H1 (cell line): ENCODE measurements around the gene KCTD17. TPM values are rescaled to one million over a fixed set of nuclear protein-coding genes. Genes with fewer than 3 reads are reported as not detected.

ENCODE experiments used
- CTCF ChIA-PET: fragments of 300-600 bp; sonication (Branson Sonifier 250); formaldehyde crosslinking; loops from one replicate; lab custom pipeline; 2021; ENCODE audit not compliant: partially characterized antibody; lab: Charles Lee
- POLR2A ChIA-PET: fragments of 300-600 bp; sonication (Branson Sonifier 250); formaldehyde crosslinking; loops from one replicate; lab custom pipeline; 2021; ENCODE audit warnings: inconsistent platforms; ENCODE audit not compliant: partially characterized antibody; lab: Charles Lee
- DNase-seq, 2 experiments: peaks; one replicate each; pipeline versions ENCODE4 v3.0.0 to v3.0.0-alpha.2; 2010 to 2022; ENCODE audit warnings: low spot score in 2 of 2, low read depth in 1 of 2, mixed read lengths in 1 of 2
- FAIRE-seq: peaks from 2 replicates; lab custom pipeline; 2011; peaks lifted over from hg19 to GRCh38; lab: Jason Lieb, UNC
- H2AFZ ChIP-seq: 2 replicates; pipeline ENCODE4 v1.8.1; 2012; ENCODE audit warnings: low read length, inconsistent platforms
- H2AK5ac ChIP-seq: 2 replicates; pipeline ENCODE4 v1.6.1; 2013; ENCODE audit warnings: low read depth, low read length
- H2BK120ac ChIP-seq: replicated peaks from 2 replicates; pipeline ENCODE3; 2013; ENCODE audit warnings: low read depth, low read length, inconsistent platforms
- H2BK12ac ChIP-seq: 2 replicates; pipeline ENCODE4 v1.6.1; 2013; ENCODE audit warnings: low read depth, low read length
- H2BK15ac ChIP-seq: 2 replicates; pipeline ENCODE4 v1.6.1; 2013; ENCODE audit warnings: low read length
- H2BK20ac ChIP-seq: 2 replicates; pipeline ENCODE4 v1.6.1; 2013; ENCODE audit warnings: low read length
- H2BK5ac ChIP-seq: 2 replicates; pipeline ENCODE4 v1.6.1; 2013; ENCODE audit warnings: low read depth, low read length
- H3K14ac ChIP-seq: 2 replicates; pipeline ENCODE4 v1.6.1; 2013; ENCODE audit warnings: inconsistent platforms; ENCODE audit not compliant: insufficient read length
- H3K18ac ChIP-seq: 2 replicates; pipeline ENCODE4 v1.6.1; 2013; ENCODE audit warnings: low read length; ENCODE audit errors: extremely low read depth
- H3K23ac ChIP-seq: 2 replicates; pipeline ENCODE4 v1.6.1; 2013; ENCODE audit warnings: inconsistent platforms; ENCODE audit not compliant: insufficient read length
- H3K23me2 ChIP-seq: 2 replicates; pipeline ENCODE4 v1.6.1; 2013; ENCODE audit warnings: low read depth, low read length
- H3K27ac ChIP-seq: 2 replicates; pipeline ENCODE4 v1.6.1; 2011; ENCODE audit warnings: low read depth, low read length, inconsistent platforms
- H3K27me3 ChIP-seq, 4 experiments: replicated peaks in 1 of 4; 1 replicate in 1 of 4; 2 replicates in 3 of 4; pipeline versions ENCODE4 v1.6.1 to v1.8.1; 2011 to 2013; ENCODE audit warnings: low read length in 3 of 4, mild to moderate bottlenecking in 3 of 4, inconsistent platforms in 2 of 4, mixed read lengths in 2 of 4, moderate library complexity in 1 of 4; ENCODE audit not compliant: control insufficient read depth in 3 of 4, insufficient read depth in 3 of 4; ENCODE audit errors: extremely low read depth in 1 of 4
- H3K36me3 ChIP-seq, 4 experiments: 2 replicates each; pipeline versions ENCODE4 v1.6.1 to v1.8.1; 2011 to 2013; ENCODE audit warnings: mild to moderate bottlenecking in 4 of 4, low read length in 3 of 4, moderate library complexity in 2 of 4, control low read depth in 1 of 4, inconsistent platforms in 1 of 4; ENCODE audit not compliant: insufficient read depth in 4 of 4, control insufficient read depth in 2 of 4
- H3K4ac ChIP-seq: replicated peaks from 2 replicates; pipeline ENCODE3; 2013; ENCODE audit warnings: low read length, low read depth, mixed read lengths, inconsistent platforms; ENCODE audit not compliant: insufficient read length
- H3K4me1 ChIP-seq, 4 experiments: replicated peaks in 1 of 4; 1 replicate in 1 of 4; 2 replicates in 3 of 4; pipeline versions ENCODE4 v1.6.1 to v1.8.1; 2011 to 2013; ENCODE audit warnings: low read length in 3 of 4, inconsistent platforms in 2 of 4, mixed read lengths in 1 of 4; ENCODE audit not compliant: insufficient read depth in 4 of 4, control insufficient read depth in 3 of 4
- H3K4me2 ChIP-seq, 2 experiments: 2 replicates each; pipeline versions ENCODE4 v1.6.1 to v1.8.1; 2011 to 2013; ENCODE audit warnings: low read depth in 2 of 2, low read length in 2 of 2, control low read depth in 1 of 2, inconsistent platforms in 1 of 2, mild to moderate bottlenecking in 1 of 2; ENCODE audit not compliant: insufficient read depth in 1 of 2
- H3K4me3 ChIP-seq, 4 experiments: fragments of 200-600, 300-600 bp in 1 of 4; sonication (generic), shearing (Covaris generic), sonication (Bioruptor Twin) in 1 of 4; 2 replicates each; pipeline versions ENCODE4 v1.5.1 to v1.8.1; 2011 to 2016; ENCODE audit warnings: low read length in 4 of 4, low read depth in 3 of 4, control low read depth in 2 of 4, inconsistent platforms in 2 of 4, mild to moderate bottlenecking in 2 of 4, mixed read lengths in 1 of 4, moderate library complexity in 1 of 4; ENCODE audit not compliant: insufficient read depth in 2 of 4; ENCODE audit errors: extremely low read depth in 1 of 4
- H3K56ac ChIP-seq: replicated peaks from 2 replicates; pipeline ENCODE3; 2013; ENCODE audit warnings: low read depth, mild to moderate bottlenecking, mixed read lengths, low read length, inconsistent platforms; ENCODE audit not compliant: insufficient read length
- H3K79me1 ChIP-seq: 2 replicates; pipeline ENCODE4 v1.6.1; 2013; ENCODE audit warnings: low read depth, low read length, control low read depth
- H3K79me2 ChIP-seq, 2 experiments: 2 replicates each; pipeline versions ENCODE4 v1.6.1 to v1.8.1; 2012 to 2013; ENCODE audit warnings: low read length in 2 of 2, mild to moderate bottlenecking in 2 of 2, inconsistent platforms in 1 of 2; ENCODE audit not compliant: insufficient read depth in 2 of 2, control insufficient read depth in 1 of 2
- H3K9ac ChIP-seq, 4 experiments: replicated peaks in 1 of 4; 1 replicate in 1 of 4; 2 replicates in 3 of 4; pipeline versions ENCODE4 v1.6.1 to v1.8.1; 2011 to 2013; ENCODE audit warnings: low read depth in 3 of 4, low read length in 3 of 4, control low read depth in 2 of 4, mild to moderate bottlenecking in 2 of 4, moderate library complexity in 2 of 4, inconsistent platforms in 1 of 4; ENCODE audit errors: extremely low read depth in 1 of 4
- H3K9me3 ChIP-seq, 2 experiments: 2 replicates each; pipeline versions ENCODE4 v1.6.1 to v1.8.1; 2012 to 2013; ENCODE audit warnings: mild to moderate bottlenecking in 2 of 2, moderate library complexity in 2 of 2, control low read depth in 1 of 2, inconsistent platforms in 1 of 2, low read depth in 1 of 2, low read length in 1 of 2, mixed read lengths in 1 of 2; ENCODE audit not compliant: insufficient read depth in 2 of 2
- H4K20me1 ChIP-seq, 2 experiments: replicated peaks in 1 of 2; 2 replicates each; pipeline versions ENCODE3 to v1.8.1; 2011 to 2013; ENCODE audit warnings: inconsistent platforms in 2 of 2, low read length in 2 of 2, mild to moderate bottlenecking in 1 of 2; ENCODE audit not compliant: insufficient read depth in 2 of 2, control insufficient read depth in 1 of 2
- H4K5ac ChIP-seq: 2 replicates; pipeline ENCODE4 v1.6.1; 2013; ENCODE audit warnings: low read length, low read depth, mixed read lengths, inconsistent platforms; ENCODE audit not compliant: insufficient read length
- H4K8ac ChIP-seq: 2 replicates; pipeline ENCODE4 v1.8.0; 2013; ENCODE audit warnings: mild to moderate bottlenecking, moderate library complexity, low read length, inconsistent platforms; ENCODE audit not compliant: insufficient read depth; ENCODE audit errors: extremely low read depth
- H4K91ac ChIP-seq: replicated peaks from 2 replicates; pipeline ENCODE3; 2013; ENCODE audit warnings: low read length, mixed read lengths, inconsistent platforms; ENCODE audit not compliant: insufficient read length
- ASH2L ChIP-seq: fragments of 200-600, 300-600 bp; sonication (generic); IDR thresholded peaks from one replicate; pipeline ENCODE4 v1.7.1; 2017; ENCODE audit warnings: low read length
- BRCA1 ChIP-seq: IDR thresholded peaks from 2 replicates; pipeline ENCODE4 v1.6.1; 2012; ENCODE audit warnings: low read depth, low read length, improper control_type of control experiment
- CBX8 ChIP-seq: fragments of 300-800, 300-1000 bp; sonication (generic); IDR thresholded peaks from 2 replicates; pipeline ENCODE4 v1.7.1; 2016; ENCODE audit warnings: low read depth, low read length, borderline replicate concordance
- EZH2 ChIP-seq: fragments of 200-600 bp; sonication (generic); IDR thresholded peaks from 2 replicates; pipeline ENCODE4 v1.7.1; 2012; ENCODE audit warnings: low read depth, mild to moderate bottlenecking, moderate library complexity, low read length, inconsistent platforms; ENCODE audit not compliant: severe bottlenecking
- HDAC6 ChIP-seq: IDR thresholded peaks from one replicate; pipeline ENCODE4 v1.7.1; 2012; ENCODE audit warnings: low read depth, mild to moderate bottlenecking, inconsistent platforms, low read length, moderate library complexity
- KDM4A ChIP-seq: IDR thresholded peaks from one replicate; pipeline ENCODE4 v1.7.1; 2012; ENCODE audit warnings: low read depth, mild to moderate bottlenecking, moderate library complexity, low read length, inconsistent platforms; ENCODE audit not compliant: severe bottlenecking
- NRF1 ChIP-seq: IDR thresholded peaks from 2 replicates; pipeline ENCODE4 v1.6.1; 2011; ENCODE audit warnings: mild to moderate bottlenecking, low read depth, low read length, improper control_type of control experiment
- RAD21 ChIP-seq, 2 experiments: IDR thresholded peaks in 1 of 2; conservative IDR thresholded peaks in 1 of 2; 2 replicates each; pipeline ENCODE4 v1.6.1; 2011; ENCODE audit warnings: low read depth in 2 of 2, low read length in 2 of 2, improper control_type of control experiment in 1 of 2, inconsistent platforms in 1 of 2, mild to moderate bottlenecking in 1 of 2, moderate library complexity in 1 of 2
- RNF2 ChIP-seq: fragments of 200-900, 300-1000 bp; sonication (generic); IDR thresholded peaks from 2 replicates; pipeline ENCODE4 v1.7.1; 2016; ENCODE audit warnings: borderline replicate concordance, low read depth, mild to moderate bottlenecking, antibody characterized with exemption, low read length; ENCODE audit not compliant: poor library complexity, severe bottlenecking; ENCODE audit errors: missing control alignments
- SRF ChIP-seq: IDR thresholded peaks from 2 replicates; pipeline ENCODE4 v1.6.1; 2011; ENCODE audit warnings: mild to moderate bottlenecking, low read depth, low read length, moderate library complexity
- SUZ12 ChIP-seq: fragments of 200-600 bp; sonication (generic); IDR thresholded peaks from 2 replicates; pipeline ENCODE4 v1.6.1; 2012; ENCODE audit warnings: mild to moderate bottlenecking, inconsistent platforms, low read length, moderate library complexity, mixed read lengths
- TBP ChIP-seq: IDR thresholded peaks from 2 replicates; pipeline ENCODE4 v1.6.1; 2011; ENCODE audit warnings: low read depth, low read length, improper control_type of control experiment
- TCF12 ChIP-seq: IDR thresholded peaks from 2 replicates; pipeline ENCODE4 v1.6.1; 2011; ENCODE audit warnings: low read depth, mild to moderate bottlenecking, low read length
- YY1 ChIP-seq: IDR thresholded peaks from 2 replicates; pipeline ENCODE4 v1.6.1; 2011; ENCODE audit warnings: low read depth, mild to moderate bottlenecking, low read length
- WGBS, 2 experiments: shearing (Covaris generic) in 1 of 2; methylation state at CpG; one replicate each; pipeline versions ENCODE4 v1.1.6 to v1.1.7; 2013 to 2015; ENCODE audit warnings: low lambda C conversion rate in 2 of 2, mixed read lengths in 2 of 2, inconsistent platforms in 1 of 2, low coverage in 1 of 2, missing lambda C conversion rate in 1 of 2; ENCODE audit not compliant: insufficient replicate concordance in 2 of 2, insufficient coverage in 1 of 2, insufficient read length in 1 of 2; ENCODE audit errors: extremely low coverage in 1 of 2, missing lambda C conversion rate in 1 of 2; 5-methylcytosine and 5-hydroxymethylcytosine counted together
- polyA plus RNA-seq, 7 experiments: library from polyadenylated mRNA; depleted of rRNA in 3 of 7; stranded (reverse) in 5 of 7; unstranded in 2 of 7; fragments of >200 nt in 5 of 7; fragments of 200-250 nt in 2 of 7; gene quantifications; 1 replicate in 5 of 7; 2 replicates in 1 of 7; 4 replicates in 1 of 7; pipeline versions ENCODE4 v1.2.1 to v1.2.3, GENCODE V29; 2011 to 2013; ENCODE audit warnings: missing spikeins in 2 of 7, mixed read lengths in 2 of 7
- total RNA-seq: library from RNA; stranded (reverse); fragmentation: NEBNext Ultra II Directional; extraction: Animal tissue kit (Norgen Biotek cat#: 25700); gene quantifications from 2 replicates; pipeline ENCODE4 v1.2.1, GENCODE V29; 2021

Gene KCTD17
- total and polyA plus RNA-seq, 2 of the 8 experiments (the other 6 are each of a cell fraction or from before 2014, with no cell fraction given): 39.4 to 44.0 TPM

DNA sequence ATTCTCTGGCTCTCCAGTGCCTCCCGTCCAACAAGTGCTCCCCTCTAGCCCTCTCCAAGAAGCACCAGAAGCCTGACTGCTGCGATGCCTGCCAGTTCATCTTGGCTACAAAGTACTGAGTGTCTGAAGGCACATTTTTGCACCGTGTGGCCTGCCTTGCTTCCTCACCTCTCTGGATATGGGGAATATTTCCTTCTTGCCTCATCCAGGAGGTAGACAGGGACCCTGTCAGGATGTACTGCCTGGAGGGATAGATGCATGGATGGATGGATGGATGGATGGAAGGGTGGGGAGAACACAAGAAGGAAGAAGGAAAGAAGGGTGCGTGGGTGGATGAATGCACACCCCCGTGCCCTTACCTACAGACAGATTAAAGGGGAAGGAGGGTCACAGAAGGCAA, 27.6 kb downstream of the KCTD17 start:
- no peak overlapping the region for H3K4me2 ChIP-seq
- no peak overlapping the region; a peak in 1 of 7 replicates for H3K9ac ChIP-seq
- no peaks in the 10 kb centered on the region for H3K9me3 ChIP-seq
- no peak overlapping the region for H3K18ac ChIP-seq
- no peak overlapping the region for H3K14ac ChIP-seq
- peaks cover 0 to 24% (median 13%) of the 10 kb centered on the region in 4 experiments; a peak in 5 of 7 replicates for H3K27me3 ChIP-seq
- H2AFZ ChIP-seq: no peak overlapping the region
- H4K5ac ChIP-seq: no peak overlapping the region
- H2BK5ac ChIP-seq: no peak overlapping the region
- FAIRE-seq: no peak
- TF ChIP-seq RNF2: no peak
- no peak for TF ChIP-seq ASH2L
- no peak for TF ChIP-seq SRF
- TF ChIP-seq YY1: no peak
- no peak for TF ChIP-seq SUZ12
- TF ChIP-seq CBX8: no peak
- no peak for TF ChIP-seq KDM4A
- TF ChIP-seq TCF12: no peak
- no peak for TF ChIP-seq EZH2
- no peak for TF ChIP-seq RAD21 (IDR thresholded peaks at IDR 0.05 in 1 of 2, conservative IDR thresholded peaks at IDR 0.05 in 1 of 2; ENCODE audit: low read depth in 2 of 2, low read length in 2 of 2)
- no peak for TF ChIP-seq TBP
- TF ChIP-seq BRCA1: no peak
- no peak for TF ChIP-seq HDAC6
- TF ChIP-seq NRF1: no peak
- no peaks in the 10 kb centered on the region for H3K23me2 ChIP-seq
- H3K27ac ChIP-seq: no peak overlapping the region
- no peak overlapping the region for H2BK120ac ChIP-seq
- H3K4me3 ChIP-seq: no peak overlapping the region
- DNase-seq: no peak
- 77% methylated on average over 4 of the region's 5 CpGs; no CpG with 5 or more reads in 1 of the 2 experiments for WGBS, 2 experiments
- no peaks in the 10 kb centered on the region for H3K79me1 ChIP-seq
- H2BK15ac ChIP-seq: no peak overlapping the region
- no peak overlapping the region for H2BK20ac ChIP-seq
- H3K56ac ChIP-seq: no peak overlapping the region
- H3K79me2 ChIP-seq: no peaks in the 10 kb centered on the region
- peaks cover 0 to 2% of the 10 kb centered on the region in 2 experiments for H4K20me1 ChIP-seq
- no peaks in the 10 kb centered on the region for H3K36me3 ChIP-seq
- POLR2A ChIA-PET: interaction anchor here (1.5 kb wide), 1 partner anchor 9 kb away, joined by 4 read pairs; no protein-coding TSS in a partner anchor
- no peak overlapping the region for H4K91ac ChIP-seq
- peaks cover 0 to 3% (median under 1%) of the 10 kb centered on the region in 4 experiments; a peak in 3 of 7 replicates for H3K4me1 ChIP-seq
- no peak overlapping the region for H4K8ac ChIP-seq
- CTCF ChIA-PET: interaction anchor here (0.8 to 2.6 kb wide), 13 partner anchors 9 to 118 kb away, joined by 3 to 24 read pairs (median 3); no protein-coding TSS in a partner anchor
- no peak overlapping the region for H3K4ac ChIP-seq
- no peak overlapping the region for H2BK12ac ChIP-seq
- H2AK5ac ChIP-seq: peak overlapping the region; percentile 25
- no peak overlapping the region for H3K23ac ChIP-seq
